ENCODE data around the gene UBAC2.
A peak's percentile ranks its signal among the peaks of the same experiment; 100 is the strongest.
"Not testable (repeated sequence)": the region's sequence is repeated elsewhere in the genome, so short reads cannot be mapped to it uniquely, and the experiment has no call there.

UBAC2 gene

GRCh38 chr13:99227909-99228688 lies 27.4 kb downstream of the UBAC2 start:
- DNase-seq, result no peak
- intact Hi-C loops (cut with DNase I), result no loop called here

GRCh38 chr13:99228737-99229691 lies 28.4 kb downstream of the UBAC2 start:
- intact Hi-C loops (cut with DNase I), result no loop called here
- no peak for DNase-seq

GRCh38 chr13:99230588-99230987 lies 29.9 kb downstream of the UBAC2 start:
- intact Hi-C loops (cut with DNase I); DNase-seq: not testable (repeated sequence)

GRCh38 chr13:99230991-99231390 lies 30.3 kb downstream of the UBAC2 start:
- intact Hi-C loops (cut with DNase I), result no loop called here
- DNase-seq, result no peak

GRCh38 chr13:99231721-99232120 lies 31.1 kb downstream of the UBAC2 start:
- intact Hi-C loops (cut with DNase I), result no loop called here
- no peak for DNase-seq

- DNase-seq, result peak in 5 of 42 donors; percentile 11 to 49 (median 22)
- intact Hi-C loops (cut with DNase I), result no loop called here
These were observed 37.5 kb downstream of the UBAC2 start for GRCh38 chr13:99237981-99238662.

- intact Hi-C loops (cut with DNase I), result no loop called here
- no peak for DNase-seq
These were observed 45.4 kb downstream of the UBAC2 start for GRCh38 chr13:99246100-99246499.

GRCh38 chr13:99249178-99249577 lies 48.5 kb downstream of the UBAC2 start:
- intact Hi-C loops (cut with DNase I); DNase-seq: not testable (repeated sequence)

GRCh38 chr13:99249606-99250005 lies 49.0 kb downstream of the UBAC2 start:
- DNase-seq; intact Hi-C loops (cut with DNase I): not testable (repeated sequence)

GRCh38 chr13:99250982-99251825 lies 50.5 kb downstream of the UBAC2 start:
- no peak for DNase-seq
- intact Hi-C loops (cut with DNase I), result no loop called here

- no peak for DNase-seq
- intact Hi-C loops (cut with DNase I), result no loop called here
These were observed 51.3 kb downstream of the UBAC2 start for GRCh38 chr13:99251921-99252320.

GRCh38 chr13:99254830-99255229 lies 54.2 kb downstream of the UBAC2 start:
- no peak for DNase-seq
- intact Hi-C loops (cut with DNase I), result no loop called here

- DNase-seq, result no peak
- intact Hi-C loops (cut with DNase I), result no loop called here
These were observed 54.6 kb downstream of the UBAC2 start for GRCh38 chr13:99255271-99255670.

GRCh38 chr13:99256283-99256682 lies 55.6 kb downstream of the UBAC2 start:
- no peak for DNase-seq
- intact Hi-C loops (cut with DNase I), result no loop called here

- DNase-seq, result no peak
- intact Hi-C loops (cut with DNase I), result no loop called here
These were observed 56.1 kb downstream of the UBAC2 start for GRCh38 chr13:99256709-99257108.

- intact Hi-C loops (cut with DNase I), result no loop called here
- no peak for DNase-seq
These were observed 56.6 kb downstream of the UBAC2 start for GRCh38 chr13:99257291-99257690.

GRCh38 chr13:99258210-99258860 lies 57.7 kb downstream of the UBAC2 start, which contains the start of gene GPR18:
GPR18 (minus strand) TSS chr13:99258379; CDS start chr13:99255872, 2,507 bp downstream.
- no peak for DNase-seq
- intact Hi-C loops (cut with DNase I), result no loop called here

GRCh38 chr13:99258946-99259345 lies 58.3 kb downstream of the UBAC2 start:
- DNase-seq, result no peak
- intact Hi-C loops (cut with DNase I), result no loop called here
